Activated T-cell treated with anti-CD3 and anti-CD28 coated beads, Interleukin-2, amount 50 U/mL, for 72 hours (primary cell): ENCODE data around the gene MET. TPM values are rescaled to one million over a fixed set of nuclear protein-coding genes. Genes with fewer than 3 reads are reported as not detected.
"Not testable (repeated sequence)": the region's sequence is repeated elsewhere in the genome, so short reads cannot be mapped to it uniquely, and the experiment has no call there.

Experiments
- ATAC-seq, 2 donors: fragments of 150-1000 bp; cut with Tn5 transposase; replicated peaks in 1 of 2; 2 replicates each; pipeline ENCODE4 v1.10.0; 2021; ENCODE audit warnings: moderate library complexity in 2 of 2, mild to moderate bottlenecking in 1 of 2
- DNase-seq, 2 donors: peaks; one replicate each; pipeline ENCODE4 v3.0.0; 2021 to 2022; ENCODE audit warnings: mixed read lengths in 1 of 2
- H3K27ac Mint-ChIP-seq: one replicate; pipeline ENCODE4 v1.8.0; 2022; ENCODE audit warnings: mild to moderate bottlenecking, moderate library complexity, mixed read lengths
- H3K27me3 Mint-ChIP-seq: one replicate; pipeline ENCODE4 v1.8.0; 2022; ENCODE audit warnings: low read depth, mixed read lengths
- H3K36me3 Mint-ChIP-seq, 2 donors: one replicate each; pipeline ENCODE4 v1.8.0; 2022; ENCODE audit warnings: mixed read lengths in 2 of 2, mild to moderate bottlenecking in 1 of 2; ENCODE audit not compliant: insufficient read depth in 2 of 2
- H3K4me1 Mint-ChIP-seq: one replicate; pipeline ENCODE4 v1.8.0; 2022; ENCODE audit warnings: low read depth, mixed read lengths
- H3K4me3 Mint-ChIP-seq, 2 donors: one replicate each; pipeline ENCODE4 v1.8.0; 2022; ENCODE audit warnings: mild to moderate bottlenecking in 2 of 2, mixed read lengths in 2 of 2, moderate library complexity in 2 of 2
- H3K9me3 Mint-ChIP-seq, 2 donors: one replicate each; pipeline ENCODE4 v1.8.0; 2022; ENCODE audit warnings: mixed read lengths in 2 of 2
- total RNA-seq, 2 donors: library from RNA; stranded (reverse); gene quantifications; one replicate each; pipeline ENCODE4 v1.2.3, GENCODE V29; 2022

Gene MET
- total RNA-seq, 2 donors from 2014 or later = 2.4 TPM

DNA sequence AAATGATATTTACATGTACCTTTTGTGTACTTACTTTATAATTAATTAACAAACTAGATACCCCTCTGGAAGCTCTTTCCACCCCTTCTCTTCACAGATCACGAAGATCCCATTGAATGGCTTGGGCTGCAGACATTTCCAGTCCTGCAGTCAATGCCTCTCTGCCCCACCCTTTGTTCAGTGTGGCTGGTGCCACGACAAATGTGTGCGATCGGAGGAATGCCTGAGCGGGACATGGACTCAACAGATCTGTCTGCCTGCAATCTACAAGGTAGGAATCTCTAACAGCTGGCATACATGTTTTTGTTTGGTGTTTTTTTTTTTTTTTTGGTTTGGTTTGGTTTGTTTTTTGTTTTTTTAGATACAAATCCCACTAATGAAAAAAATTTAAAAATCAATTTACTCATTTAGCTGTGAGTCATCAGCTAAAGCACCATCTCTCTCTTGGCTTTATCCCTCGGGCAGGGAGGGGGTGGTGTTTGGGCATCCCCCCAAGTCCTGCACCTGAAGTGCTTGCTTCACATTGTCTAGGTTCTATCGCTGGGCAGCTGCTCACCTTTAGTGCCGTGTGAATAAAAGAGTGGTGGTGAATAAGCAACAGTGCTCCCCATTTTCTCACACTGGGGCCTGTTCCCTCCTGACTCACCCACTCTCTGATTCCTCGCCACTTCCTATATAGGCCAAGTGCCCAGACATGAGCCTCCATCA, 68.9 kb downstream of the MET start:
- peaks cover 18% of the 10 kb centered on the region for H3K27me3 Mint-ChIP-seq
- H3K36me3 Mint-ChIP-seq = peaks cover 0 to 2% of the 10 kb centered on the region in 2 donors
- no peak for DNase-seq
- ATAC-seq = no peak
- no peak overlapping the region for H3K27ac Mint-ChIP-seq
- H3K4me1 Mint-ChIP-seq = no peaks in the 10 kb centered on the region
- H3K9me3 Mint-ChIP-seq = peaks cover 0 to 1% of the 10 kb centered on the region in 2 donors
- H3K4me3 Mint-ChIP-seq = no peak overlapping the region

DNA sequence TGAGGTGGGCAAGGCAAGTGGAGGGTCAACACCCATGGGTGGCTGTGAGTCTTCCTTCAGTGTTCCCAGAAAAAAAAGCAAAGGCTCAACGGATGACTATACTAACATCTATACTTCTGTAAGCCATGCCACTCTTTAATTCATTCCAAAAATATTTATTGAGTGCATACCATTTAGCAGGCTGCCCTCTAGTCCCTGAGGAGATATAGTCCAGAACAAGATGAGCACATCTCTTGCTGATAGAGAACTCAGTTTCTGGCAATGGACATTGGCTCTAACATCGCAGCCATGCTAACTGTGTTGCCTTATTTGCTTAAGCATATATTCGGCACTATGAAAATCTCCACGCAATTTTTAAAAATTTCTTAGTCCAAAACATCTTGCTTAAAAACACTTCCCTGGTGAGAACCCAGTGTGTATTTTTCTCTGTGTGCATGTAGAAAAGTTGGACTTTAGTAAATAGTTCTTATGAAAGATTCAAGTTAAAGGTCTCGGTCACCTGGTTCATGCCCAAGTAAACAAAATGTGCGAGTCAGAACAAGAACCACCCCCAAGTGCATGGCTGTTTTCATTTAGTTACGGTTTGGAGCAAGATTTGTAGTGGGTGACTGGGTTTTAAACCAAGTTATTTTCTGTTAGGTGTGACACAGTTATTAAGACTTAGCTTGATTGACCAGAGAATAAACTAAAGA, 69.8 kb downstream of the MET start:
- peaks cover 0 to 1% of the 10 kb centered on the region in 2 donors for H3K9me3 Mint-ChIP-seq
- no peak overlapping the region for H3K4me3 Mint-ChIP-seq
- no peaks in the 10 kb centered on the region for H3K4me1 Mint-ChIP-seq
- H3K36me3 Mint-ChIP-seq = peaks cover 0 to 2% of the 10 kb centered on the region in 2 donors
- no peak for DNase-seq
- no peak overlapping the region for H3K27ac Mint-ChIP-seq
- no peak for ATAC-seq
- peaks cover 18% of the 10 kb centered on the region for H3K27me3 Mint-ChIP-seq

DNA sequence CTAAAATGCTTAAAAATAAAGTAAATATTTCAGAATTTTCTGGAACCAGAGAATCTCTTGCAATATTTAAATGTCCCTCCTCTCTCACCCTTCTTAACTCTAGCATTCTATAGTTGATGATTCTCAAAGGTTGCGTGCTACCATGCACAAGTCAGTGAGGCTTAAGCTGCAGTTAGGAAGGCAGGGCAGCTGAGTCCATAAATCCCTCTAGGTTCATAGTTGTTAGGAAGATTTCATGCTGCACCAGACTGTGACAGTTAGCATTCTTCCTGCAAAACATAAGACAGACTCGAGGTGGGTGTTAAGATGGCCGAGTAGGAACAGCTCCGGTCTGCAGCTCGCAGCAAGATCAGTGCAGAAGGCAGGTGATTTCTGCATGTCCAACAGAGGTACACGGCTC, 70.6 kb downstream of the MET start:
- no peaks in the 10 kb centered on the region for H3K4me1 Mint-ChIP-seq
- ATAC-seq (no peak), DNase-seq (no peak)
- H3K4me3 Mint-ChIP-seq = no peak overlapping the region
- H3K27me3 Mint-ChIP-seq = peaks cover 25% of the 10 kb centered on the region
- peaks cover 2% of the 10 kb centered on the region in 2 donors for H3K36me3 Mint-ChIP-seq
- H3K27ac Mint-ChIP-seq = no peak overlapping the region
- H3K9me3 Mint-ChIP-seq = peaks cover 0 to 8% of the 10 kb centered on the region in 2 donors

DNA sequence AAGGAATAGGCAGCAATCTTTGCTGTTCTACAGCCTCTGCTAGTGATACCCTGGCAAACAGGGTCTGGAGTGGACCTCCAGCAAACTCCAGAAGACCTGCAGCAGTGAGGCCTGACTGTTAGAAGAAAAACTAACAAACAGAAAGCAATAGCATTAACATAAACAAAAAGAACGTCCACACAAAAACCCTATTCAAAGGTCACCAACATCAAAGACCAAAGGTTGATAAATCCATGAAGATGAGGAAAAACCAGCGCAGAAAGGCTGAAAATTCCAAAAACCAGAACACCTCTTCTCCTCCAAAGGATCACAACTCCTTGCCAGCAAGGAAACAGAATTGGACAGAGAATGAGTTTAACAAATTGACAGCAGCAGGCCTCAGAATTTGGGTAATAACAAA, 71.8 kb downstream of the MET start:
- peaks cover 23% of the 10 kb centered on the region for H3K27me3 Mint-ChIP-seq
- H3K4me3 Mint-ChIP-seq, H3K36me3 Mint-ChIP-seq, DNase-seq, H3K4me1 Mint-ChIP-seq, ATAC-seq, H3K27ac Mint-ChIP-seq: not testable (repeated sequence)
- peaks cover 0 to 12% of the 10 kb centered on the region in 2 donors for H3K9me3 Mint-ChIP-seq

DNA sequence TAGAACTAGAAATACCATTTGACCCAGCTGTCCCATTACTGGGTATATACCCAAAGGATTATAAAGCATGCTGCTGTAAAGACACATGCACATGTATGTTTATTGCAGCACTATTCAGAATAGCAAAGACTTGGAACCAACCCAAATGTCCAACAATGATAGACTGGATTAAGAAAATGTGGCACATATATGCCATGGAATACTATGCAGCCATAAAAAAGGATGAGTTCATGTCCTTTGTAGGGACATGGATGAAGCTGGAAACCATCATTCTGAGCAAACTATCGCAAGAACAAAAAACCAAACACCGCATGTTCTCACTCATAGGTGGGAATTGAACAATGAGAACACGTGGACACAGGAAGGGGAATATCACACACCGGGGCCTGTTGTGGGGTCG, 74.4 kb downstream of the MET start:
- H3K27ac Mint-ChIP-seq, ATAC-seq, H3K4me3 Mint-ChIP-seq, H3K4me1 Mint-ChIP-seq, H3K27me3 Mint-ChIP-seq, DNase-seq, H3K36me3 Mint-ChIP-seq: not testable (repeated sequence)
- peaks cover 3 to 14% of the 10 kb centered on the region in 2 donors for H3K9me3 Mint-ChIP-seq

DNA sequence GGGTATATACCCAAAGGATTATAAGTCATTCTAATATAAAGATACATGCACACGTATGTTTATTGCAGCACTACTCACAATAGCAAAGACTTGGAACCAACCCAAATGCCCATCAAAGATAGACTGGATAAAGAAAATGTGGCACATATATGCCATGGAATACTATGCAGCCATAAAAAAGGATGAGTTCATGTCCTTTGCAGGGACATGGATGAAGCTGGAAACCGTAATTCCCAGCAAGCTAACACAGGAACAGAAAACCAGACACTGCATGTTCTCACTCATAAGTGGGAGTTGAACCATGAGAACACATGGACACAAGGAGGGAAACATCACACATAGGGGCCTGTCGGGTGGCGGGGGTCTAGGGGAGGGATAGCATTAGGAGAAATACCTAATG, 79.1 kb downstream of the MET start:
- DNase-seq, H3K36me3 Mint-ChIP-seq, H3K27ac Mint-ChIP-seq, ATAC-seq, H3K4me3 Mint-ChIP-seq, H3K27me3 Mint-ChIP-seq, H3K4me1 Mint-ChIP-seq: not testable (repeated sequence)
- peaks cover 3 to 13% of the 10 kb centered on the region in 2 donors for H3K9me3 Mint-ChIP-seq

DNA sequence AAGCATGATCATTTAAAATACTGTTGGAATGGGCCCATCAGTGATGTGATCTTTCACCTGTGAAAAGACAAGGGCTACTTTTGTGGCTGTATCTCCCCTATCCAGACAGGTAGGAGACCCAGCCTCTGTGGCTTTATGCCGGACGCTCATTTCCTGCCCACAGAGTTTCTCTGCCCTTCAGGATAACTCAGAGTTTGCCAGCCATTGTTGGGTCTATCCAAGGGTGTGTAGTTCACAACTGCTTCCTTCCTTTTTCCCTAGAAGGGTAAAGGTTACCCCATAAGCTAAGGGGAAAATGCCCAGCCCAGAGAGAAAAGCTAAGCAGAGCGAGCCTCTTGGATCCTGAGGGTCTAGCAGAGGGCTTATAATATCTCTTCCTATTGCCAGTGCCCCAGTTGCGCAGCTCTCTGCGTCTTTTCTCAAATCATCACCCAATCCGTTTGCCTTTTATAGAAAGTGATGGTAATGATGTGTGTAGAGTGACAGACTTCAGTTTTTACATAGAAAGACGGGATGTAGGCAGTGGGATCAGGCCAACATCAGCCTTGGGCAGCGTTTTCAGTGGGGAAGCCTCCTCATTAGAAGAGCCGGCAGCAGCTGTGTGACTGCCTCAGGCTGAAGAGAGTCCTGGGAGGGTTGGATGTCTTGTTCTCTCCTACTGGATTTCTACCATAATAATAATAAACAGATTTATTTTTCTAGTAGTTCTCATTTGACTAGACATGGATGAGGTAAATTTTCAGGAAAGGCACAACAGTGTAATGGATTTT, 80.5 kb downstream of the MET start:
- Mint-ChIP-seq H3K36me3 (peaks cover 0 to 1% of the 10 kb centered on the region in 2 donors), H3K9me3 (peaks cover 3 to 7% of the 10 kb centered on the region in 2 donors), H3K27ac (no peak overlapping the region), H3K27me3 (peaks cover under 1% of the 10 kb centered on the region), H3K4me1 (no peaks in the 10 kb centered on the region), H3K4me3 (no peak overlapping the region)
- DNase-seq (no peak), ATAC-seq (no peak)

DNA sequence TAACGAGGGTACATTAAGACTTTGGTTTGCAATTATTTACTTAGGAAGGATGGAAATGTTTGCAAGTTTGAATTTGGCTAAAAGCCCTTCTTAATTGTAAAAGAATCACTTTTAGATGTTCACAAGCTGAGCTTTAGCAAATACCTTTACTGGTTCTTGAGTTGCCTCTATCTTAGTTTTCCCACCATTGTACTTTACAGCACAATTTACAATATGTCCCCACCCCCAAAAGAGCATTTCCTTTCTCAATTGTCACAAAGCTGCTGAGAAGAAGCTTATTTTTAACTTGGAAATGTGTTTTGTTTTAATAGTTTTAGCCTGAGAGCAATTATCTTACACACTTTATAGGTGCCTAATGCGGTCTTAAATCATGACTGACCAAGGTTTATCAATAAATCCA, 81.1 kb downstream of the MET start:
- Mint-ChIP-seq H3K4me3 (no peak overlapping the region), H3K9me3 (peaks cover 3 to 4% of the 10 kb centered on the region in 2 donors), H3K4me1 (no peaks in the 10 kb centered on the region), H3K36me3 (no peaks in the 10 kb centered on the region), H3K27me3 (no peaks in the 10 kb centered on the region), H3K27ac (no peak overlapping the region)
- DNase-seq (no peak), ATAC-seq (no peak)

DNA sequence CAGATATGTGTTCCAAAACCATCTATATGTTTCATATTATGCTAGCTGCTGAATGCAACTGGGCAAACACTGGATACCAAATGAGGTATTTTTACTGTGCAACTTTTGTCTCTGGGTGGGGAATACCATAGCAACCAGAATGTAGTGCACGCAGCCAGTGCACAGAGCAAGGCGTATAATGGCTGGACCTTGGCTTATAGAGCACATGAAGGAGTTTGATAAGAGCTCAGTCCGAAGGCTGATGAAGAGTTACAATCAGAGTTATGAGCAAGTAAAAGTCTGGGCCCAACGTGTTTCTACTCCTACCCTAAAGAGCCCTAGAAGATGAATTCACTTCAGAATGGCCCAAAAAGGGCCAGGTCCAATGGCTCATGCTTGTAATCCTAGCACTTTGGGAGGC, 82.2 kb downstream of the MET start:
- DNase-seq (no peak), ATAC-seq (no peak)
- H3K4me3 Mint-ChIP-seq = no peak overlapping the region
- peaks cover 2 to 3% of the 10 kb centered on the region in 2 donors for H3K9me3 Mint-ChIP-seq
- H3K4me1 Mint-ChIP-seq = no peaks in the 10 kb centered on the region
- no peaks in the 10 kb centered on the region for H3K27me3 Mint-ChIP-seq
- H3K27ac Mint-ChIP-seq = no peak overlapping the region
- H3K36me3 Mint-ChIP-seq = no peaks in the 10 kb centered on the region

DNA sequence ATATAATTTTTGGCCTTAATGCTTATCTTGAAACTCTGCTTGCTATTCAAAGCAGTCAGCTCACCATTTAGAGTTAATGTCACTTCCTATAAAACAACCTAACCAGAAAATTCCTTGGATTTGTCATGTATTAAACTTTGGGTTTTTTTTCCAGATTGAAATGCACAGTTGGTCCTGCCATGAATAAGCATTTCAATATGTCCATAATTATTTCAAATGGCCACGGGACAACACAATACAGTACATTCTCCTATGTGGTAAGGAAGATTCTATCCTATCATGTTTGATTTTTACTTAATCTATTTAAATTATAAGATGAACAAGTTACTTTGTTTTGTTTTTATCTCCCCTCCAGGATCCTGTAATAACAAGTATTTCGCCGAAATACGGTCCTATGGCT, 85.3 kb downstream of the MET start:
- Mint-ChIP-seq H3K27me3 (no peaks in the 10 kb centered on the region), H3K27ac (no peak overlapping the region), H3K36me3 (no peaks in the 10 kb centered on the region), H3K4me1 (no peaks in the 10 kb centered on the region), H3K4me3 (no peak overlapping the region), H3K9me3 (no peaks in the 10 kb centered on the region)
- DNase-seq = no peak
- no peak for ATAC-seq

DNA sequence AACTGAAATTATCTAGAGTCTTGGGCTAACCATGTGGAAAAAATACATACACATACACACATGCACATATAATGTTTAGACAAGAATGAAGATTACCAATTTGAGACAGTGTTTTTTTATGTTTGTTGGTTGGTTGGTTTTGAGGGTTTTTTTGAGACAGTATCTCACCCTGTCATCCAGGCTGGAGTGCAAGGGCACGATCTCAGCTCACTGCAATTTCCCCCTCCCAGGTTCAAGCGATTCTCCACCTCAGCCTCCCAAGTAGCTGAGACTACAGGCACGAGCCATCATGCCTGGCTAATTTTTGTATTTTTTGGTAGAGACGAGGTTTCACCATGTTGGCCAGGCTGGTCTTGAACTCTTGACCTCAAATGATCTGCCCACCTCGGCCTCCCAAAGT, 87.6 kb downstream of the MET start:
- H3K4me3 Mint-ChIP-seq, H3K4me1 Mint-ChIP-seq, H3K27me3 Mint-ChIP-seq, H3K9me3 Mint-ChIP-seq, H3K36me3 Mint-ChIP-seq, DNase-seq, ATAC-seq, H3K27ac Mint-ChIP-seq: not testable (repeated sequence)

DNA sequence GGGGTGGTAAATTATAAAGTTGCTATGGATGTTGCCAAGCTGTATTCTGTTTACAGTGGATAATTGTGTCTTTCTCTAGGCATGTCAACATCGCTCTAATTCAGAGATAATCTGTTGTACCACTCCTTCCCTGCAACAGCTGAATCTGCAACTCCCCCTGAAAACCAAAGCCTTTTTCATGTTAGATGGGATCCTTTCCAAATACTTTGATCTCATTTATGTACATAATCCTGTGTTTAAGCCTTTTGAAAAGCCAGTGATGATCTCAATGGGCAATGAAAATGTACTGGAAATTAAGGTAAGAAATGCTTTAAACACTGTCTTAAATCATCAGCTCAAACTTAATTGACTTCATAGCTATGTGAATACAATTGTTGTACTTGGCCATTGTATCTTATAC, 91.0 kb downstream of the MET start:
- Mint-ChIP-seq H3K27ac (no peak overlapping the region), H3K27me3 (peaks cover 9% of the 10 kb centered on the region), H3K4me1 (no peaks in the 10 kb centered on the region), H3K36me3 (no peaks in the 10 kb centered on the region), H3K9me3 (no peaks in the 10 kb centered on the region), H3K4me3 (no peak overlapping the region)
- DNase-seq = no peak
- no peak for ATAC-seq

DNA sequence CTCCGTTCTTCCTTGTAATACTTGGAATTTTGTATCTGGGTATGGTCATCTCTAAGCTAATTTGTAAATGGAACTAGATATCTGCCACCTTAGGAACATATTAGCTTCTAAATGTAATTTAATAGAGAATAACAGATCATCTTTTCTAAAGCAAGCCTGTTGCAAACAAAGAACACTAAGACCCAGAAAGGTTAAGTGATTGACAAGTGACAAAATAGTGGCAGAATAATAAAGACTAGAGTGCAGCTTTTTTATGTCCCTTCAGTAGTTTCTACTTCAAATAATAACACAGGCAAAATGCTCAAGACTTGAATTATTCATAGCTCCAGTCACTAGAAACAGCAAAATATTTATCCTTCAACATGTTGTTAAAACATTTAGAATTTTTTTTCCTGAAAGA, 91.7 kb downstream of the MET start:
- Mint-ChIP-seq H3K36me3 (no peaks in the 10 kb centered on the region), H3K4me3 (no peak overlapping the region), H3K27ac (no peak overlapping the region), H3K9me3 (no peaks in the 10 kb centered on the region), H3K4me1 (no peaks in the 10 kb centered on the region), H3K27me3 (peaks cover 9% of the 10 kb centered on the region)
- ATAC-seq (no peak), DNase-seq (no peak)
